Left kidney (tissue), 2 donors: Measurements from ENCODE around the gene COL26A1. TPM values are rescaled to one million over a fixed set of nuclear protein-coding genes. Genes with fewer than 3 reads are reported as not detected.
"Not testable (repeated sequence)": the region's sequence is repeated elsewhere in the genome, so short reads cannot be mapped to it uniquely, and the experiment has no call there.

Source experiments
- DNase-seq: peaks from one replicate; pipeline ENCODE4 v3.0.0-alpha.2; 2013
- polyA plus RNA-seq: library from polyadenylated mRNA; unstranded; fragments of 120-200 nt; gene quantifications from one replicate; pipeline ENCODE4 v1.2.1, GENCODE V29; 2013; ENCODE audit not compliant: insufficient read length

Gene COL26A1
- polyA plus RNA-seq, 1 donor = 22.5 TPM

DNA sequence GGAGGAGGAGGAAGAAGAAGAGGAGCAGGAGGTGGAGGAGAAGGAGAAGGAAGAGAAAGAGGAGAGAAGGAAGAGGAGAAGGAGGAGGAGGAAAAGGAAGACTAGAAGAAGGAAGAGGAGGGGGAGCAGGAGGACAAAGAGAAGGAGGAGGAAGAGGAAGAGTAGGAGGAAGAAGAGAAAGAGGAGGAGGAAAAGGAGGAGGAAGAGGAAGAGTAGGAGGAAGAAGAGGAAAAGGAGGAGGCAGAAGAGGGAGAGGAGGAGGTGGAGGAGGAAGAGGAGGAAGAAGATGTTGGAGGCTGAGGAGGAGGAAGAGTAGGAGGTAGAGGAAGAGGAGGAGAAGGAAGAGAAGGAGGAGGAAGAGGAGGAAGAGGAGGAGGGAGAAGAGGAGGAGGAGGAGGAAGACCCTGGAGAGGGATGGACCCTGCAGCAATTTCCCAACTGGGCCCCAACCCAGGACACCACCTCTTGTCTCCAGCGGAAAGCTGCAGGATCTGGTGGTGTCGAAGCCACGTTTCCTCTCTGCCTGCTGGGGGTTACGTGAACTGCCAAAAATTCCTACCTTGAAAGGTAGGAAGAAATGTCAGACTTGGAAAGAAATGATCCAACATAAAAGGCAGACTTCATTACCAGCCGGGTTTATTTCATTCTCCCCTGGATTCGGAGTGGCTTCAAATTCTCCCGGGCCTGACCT, 38.9 kb downstream of the COL26A1 start:
- DNase-seq = no peak

DNA sequence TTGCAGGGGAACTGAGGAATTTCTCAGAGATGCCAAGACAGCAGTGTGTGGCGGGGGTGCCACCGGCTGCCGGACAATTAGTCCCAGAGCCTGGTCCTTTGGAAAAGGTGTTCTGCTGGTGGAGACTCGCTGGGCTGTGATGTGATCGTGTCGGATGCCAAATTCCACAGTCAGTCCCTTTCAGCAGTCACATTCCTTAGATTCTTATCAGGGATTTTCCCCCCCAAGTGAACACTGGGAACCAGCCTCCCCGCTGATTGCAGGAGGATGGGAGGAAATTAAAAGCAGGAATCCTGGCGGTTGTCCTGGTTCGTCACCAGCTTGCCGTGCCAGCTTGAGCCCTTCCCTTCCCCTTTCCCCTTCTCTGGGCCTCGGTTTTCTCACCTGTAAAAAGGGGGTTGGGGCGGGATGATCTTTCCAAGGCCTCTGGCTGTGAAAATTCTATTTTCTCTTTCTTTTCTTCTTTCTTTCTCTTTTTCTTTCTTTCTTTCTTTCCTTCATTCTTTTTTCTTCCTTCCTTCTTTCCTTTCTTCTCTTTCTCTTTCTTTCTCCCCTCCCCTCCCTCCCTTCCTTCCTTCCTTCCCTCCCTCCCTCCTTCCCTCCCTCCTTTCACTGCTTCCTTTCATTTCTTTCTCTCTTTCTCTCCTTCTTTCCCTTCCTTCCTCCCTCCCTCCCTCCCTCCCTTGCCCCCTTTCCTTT, 39.6 kb downstream of the COL26A1 start:
- peak; percentile 53 for DNase-seq

DNA sequence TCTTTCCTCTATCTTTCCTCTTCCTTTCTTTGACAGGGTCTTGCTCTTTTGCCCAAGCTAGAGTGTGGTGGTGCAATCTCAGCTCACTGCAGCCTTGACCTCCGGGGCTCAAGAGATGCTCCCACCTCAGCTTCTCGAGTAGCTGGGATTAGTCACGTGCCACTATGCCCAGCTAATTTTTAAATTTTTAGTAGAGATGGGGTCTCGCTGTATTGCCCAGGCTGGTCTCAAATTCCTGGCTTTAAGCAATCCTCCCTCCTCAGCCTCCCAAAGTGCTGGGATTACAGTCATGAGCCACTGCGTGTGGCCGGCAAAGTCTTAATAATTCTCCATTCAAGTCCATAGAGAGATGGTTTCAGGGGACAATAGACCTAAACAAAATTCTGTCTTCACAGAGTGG, 40.2 kb downstream of the COL26A1 start:
- DNase-seq = no peak

GRCh38 chr7:101405474-101406067, 42.9 kb downstream of the COL26A1 start:
- no peak for DNase-seq

DNA sequence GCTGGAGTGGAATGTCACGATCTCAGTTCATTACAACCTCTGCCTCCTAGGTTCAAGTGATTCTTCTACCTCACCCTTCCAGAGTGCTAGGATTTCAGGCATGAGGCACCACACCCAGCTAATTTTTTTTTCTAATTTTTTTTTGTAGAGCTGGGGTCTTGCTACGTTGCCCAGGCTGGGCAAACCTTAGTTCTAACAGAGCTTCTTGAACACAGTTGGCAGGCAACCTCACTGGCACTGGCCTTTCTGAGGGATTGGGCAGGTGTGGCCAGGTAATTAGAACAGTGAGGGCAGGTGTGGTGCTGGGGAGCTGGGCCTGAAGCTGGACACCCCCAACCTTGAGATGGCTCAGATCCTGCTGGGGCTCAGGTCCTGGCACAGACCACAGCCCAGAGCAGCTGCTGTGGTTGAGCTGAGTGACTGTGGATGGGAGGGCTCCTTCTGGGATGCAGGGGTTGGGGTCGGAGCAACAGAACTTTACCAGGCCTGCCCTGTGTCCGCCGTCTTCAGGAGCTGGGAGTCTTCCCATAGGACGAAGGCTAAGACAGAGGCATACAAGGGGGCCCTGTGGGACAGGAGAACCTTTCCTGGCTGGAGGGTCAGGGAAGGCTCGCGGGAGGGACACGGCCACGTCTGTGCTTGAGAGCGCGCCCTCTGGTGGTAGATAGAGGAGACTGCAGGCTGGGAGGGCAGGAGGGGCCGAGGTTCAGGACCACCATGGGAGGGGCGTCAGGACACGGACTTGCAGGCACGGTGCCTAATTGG, 48.2 kb downstream of the COL26A1 start:
- DNase-seq = peak; percentile 62

GRCh38 chr7:101411508-101411874, 48.8 kb downstream of the COL26A1 start:
- no peak for DNase-seq

DNA sequence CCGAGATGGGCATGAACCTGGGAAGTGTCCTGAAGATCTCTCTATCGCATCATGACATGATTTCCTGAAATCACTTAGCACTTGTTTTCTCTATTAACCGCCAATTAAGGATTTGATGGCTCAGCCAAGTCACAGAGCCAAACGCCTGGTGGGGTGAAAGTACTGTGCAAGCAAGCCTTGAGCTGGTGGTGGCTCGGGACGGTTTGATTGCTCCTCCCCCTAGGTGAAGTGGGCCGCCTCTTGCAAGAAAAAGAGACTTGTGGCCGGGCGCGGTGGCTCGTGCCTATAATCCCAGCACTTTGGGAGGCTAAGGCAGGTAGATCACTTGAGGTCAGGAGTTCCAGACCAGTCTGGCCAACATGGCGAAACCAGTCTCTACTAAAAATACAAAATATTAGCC, 50.3 kb downstream of the COL26A1 start:
- no peak for DNase-seq

GRCh38 chr7:101418694-101419093, 56.0 kb downstream of the COL26A1 start:
- no peak for DNase-seq

GRCh38 chr7:101419831-101420230, 57.2 kb downstream of the COL26A1 start:
- no peak for DNase-seq

GRCh38 chr7:101420436-101420835, 57.8 kb downstream of the COL26A1 start:
- DNase-seq = no peak

GRCh38 chr7:101422356-101423195, 59.9 kb downstream of the COL26A1 start:
- DNase-seq = no peak

DNA sequence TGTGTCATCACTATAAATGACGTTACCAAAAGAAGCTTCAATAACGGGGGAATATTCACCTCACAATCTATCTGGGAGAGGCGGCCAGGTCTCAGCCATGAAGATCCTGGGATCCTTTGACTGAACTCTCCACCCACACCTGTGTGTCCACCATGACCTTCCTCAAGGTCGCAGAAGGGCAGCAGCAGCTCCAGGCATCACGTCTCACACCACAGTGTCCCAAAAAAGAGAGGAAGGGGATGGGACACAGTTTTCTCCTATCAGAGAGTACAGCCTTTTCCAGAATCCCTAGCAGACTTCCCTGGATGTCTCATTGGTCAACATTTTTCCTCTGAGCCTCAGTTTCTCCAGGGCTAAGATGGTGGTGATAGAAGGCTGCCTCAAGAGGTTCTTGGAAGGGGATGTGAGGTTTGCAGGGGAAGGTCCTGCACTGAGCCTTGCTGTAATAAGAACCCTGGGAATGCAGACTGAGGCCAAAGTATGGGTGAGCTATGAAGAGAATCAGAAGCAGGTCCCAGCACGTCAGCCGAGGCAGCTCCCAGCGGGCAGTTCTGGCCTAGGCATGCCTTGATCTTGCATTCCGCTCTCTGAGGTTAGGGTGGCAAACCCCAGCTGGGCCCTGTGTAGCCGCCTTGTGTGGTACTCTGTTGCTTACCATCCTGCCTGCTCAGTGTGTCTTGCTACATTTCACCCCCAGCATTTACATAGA, 63.8 kb downstream of the COL26A1 start:
- no peak for DNase-seq

DNA sequence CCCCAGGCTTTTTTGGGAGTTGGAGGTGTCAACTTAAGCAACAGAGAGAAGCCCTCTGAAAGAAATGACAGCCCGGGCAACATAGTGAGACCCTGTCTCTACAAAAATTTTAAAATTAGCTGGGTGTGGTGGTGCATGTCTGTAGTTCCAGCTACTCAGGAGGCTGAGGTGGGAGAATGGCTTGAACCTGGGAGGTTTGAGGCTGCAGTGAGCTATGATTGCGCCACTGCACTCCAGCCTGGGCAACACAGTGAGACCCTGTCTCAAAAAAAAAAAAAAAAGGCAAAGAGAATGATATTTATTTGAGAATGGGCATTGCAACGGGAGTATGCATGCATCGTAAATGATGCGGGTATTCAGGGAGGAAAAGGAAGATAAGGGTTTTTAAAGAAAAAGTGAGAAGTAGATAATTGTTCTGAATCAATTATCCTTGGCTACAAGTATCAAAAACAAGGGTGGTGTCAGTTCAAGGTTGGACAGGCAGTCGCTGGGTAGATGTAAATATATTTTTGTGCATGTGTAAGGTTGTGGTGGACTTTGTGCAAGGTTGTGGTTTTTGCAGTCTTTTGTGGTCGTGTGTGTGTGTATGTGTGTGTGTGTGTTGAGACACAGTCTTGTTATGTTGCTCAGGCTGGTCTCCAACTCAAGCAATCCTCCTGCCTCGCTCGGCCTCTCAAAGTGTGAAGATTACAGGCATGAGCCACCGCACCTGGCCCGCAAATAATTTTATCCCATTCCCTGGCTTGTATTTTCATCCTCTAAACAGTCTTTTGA, 65.6 kb downstream of the COL26A1 start:
- DNase-seq = no peak

DNA sequence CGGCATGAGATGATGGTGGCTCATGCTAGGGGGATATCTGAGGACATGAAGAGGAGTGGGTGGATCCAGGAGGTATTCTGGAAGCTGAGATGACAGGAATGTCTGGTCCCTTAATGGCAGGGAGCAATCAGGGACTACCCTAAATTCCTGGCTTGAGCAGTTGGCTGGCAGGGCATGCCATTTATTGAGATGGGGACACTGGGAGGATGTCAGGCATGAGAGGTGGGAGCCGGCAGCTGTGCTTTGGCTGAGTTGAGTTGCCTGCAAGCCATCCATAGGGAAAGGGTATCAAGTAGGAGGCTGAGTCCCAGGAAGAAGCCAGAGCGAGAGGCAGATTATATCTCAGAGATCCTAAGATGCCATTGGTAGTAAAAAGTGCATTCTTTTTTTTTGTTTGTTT, 69.6 kb downstream of the COL26A1 start:
- no peak for DNase-seq

DNA sequence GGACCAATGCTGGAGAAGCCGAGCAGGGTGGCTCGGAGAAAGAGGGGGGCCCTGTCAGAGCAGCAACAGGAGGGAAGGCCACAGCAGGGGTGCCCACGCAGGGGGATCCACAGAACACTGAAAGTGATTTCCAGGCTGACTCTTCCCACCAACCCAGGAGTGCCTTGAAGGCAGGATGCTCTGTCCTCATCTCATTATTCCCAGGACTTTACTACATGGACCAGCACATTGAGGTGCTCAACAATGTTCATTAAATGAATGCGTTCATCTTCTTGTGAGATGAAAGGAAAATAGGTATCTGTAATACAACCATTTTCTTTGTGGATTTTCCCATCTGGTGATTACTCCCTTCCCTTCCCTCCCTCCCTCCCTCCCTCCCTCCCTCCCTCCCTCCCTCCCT, 71.0 kb downstream of the COL26A1 start:
- DNase-seq = no peak

GRCh38 chr7:101434155-101434554, 71.5 kb downstream of the COL26A1 start:
- not testable (repeated sequence) for DNase-seq

DNA sequence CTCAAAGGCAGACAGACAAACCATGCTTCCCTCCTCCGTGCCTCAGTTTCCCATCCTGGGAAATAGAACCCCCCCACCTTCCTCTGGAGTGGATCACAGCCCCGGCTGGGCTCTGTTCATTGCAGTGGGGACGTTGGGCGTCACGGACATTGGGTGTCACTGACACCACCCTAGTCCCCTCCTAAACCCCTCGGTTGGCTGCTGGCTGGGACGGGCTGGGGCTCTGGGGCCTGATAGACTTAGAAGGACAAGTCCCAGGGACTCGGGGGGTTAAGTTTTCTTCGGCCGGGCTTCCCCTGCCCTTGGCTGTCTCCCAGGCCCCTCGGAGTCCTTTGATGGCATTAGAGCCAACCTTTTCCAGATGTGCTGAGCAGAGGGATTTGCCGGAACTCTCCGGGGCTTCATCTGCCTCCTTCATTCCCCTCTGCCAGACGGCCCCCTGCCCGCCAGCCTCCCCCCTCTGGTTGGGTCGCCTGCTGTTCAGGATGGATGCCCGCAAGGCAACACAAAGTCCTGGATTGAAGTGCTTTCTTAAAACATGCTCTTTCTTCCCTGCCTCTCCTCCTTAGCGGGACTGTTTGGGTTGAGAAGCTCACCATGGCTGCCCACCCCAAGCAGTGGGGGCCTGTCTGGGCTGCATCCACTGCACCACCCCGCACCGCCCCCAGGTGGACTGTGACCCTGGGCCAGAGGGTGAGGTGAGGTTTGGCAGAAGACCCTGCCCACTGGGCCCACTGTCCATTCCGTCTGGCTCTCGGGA, 73.0 kb downstream of the COL26A1 start:
- no peak for DNase-seq

DNA sequence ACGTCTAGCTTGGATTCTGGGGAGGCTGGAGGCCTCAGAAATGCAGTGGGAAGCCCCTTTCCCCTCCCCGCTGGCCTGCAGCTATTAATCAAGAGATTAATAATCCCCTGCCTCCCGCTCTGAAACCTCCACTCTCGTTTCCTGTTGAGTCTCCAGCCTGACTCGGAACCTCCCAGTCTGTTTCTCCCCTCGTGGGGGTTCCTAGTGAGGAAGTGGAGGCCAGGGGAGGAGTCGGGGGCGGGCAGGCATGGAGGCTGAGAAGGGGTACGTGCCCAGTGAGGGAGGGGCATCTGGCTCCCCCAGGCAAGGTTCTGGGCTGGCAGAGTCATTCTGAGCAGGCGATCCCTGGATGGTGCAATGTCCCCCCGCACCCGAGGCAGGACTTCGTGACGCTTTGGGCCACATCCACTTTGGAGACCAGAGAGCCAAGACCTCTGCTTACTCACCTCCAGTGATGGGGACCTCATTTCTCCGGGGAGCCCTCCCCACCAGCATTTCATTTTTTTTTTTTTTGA, 73.6 kb downstream of the COL26A1 start:
- no peak for DNase-seq

GRCh38 chr7:101436857-101437576, 74.3 kb downstream of the COL26A1 start:
- DNase-seq = no peak
